Ovary (tissue), 3 donors: ENCODE measurements around the gene SPATA13.

Source experiments
- EP300 ChIP-seq: sonication (generic); formaldehyde crosslinking; IDR thresholded peaks from one replicate; pipeline ENCODE4 v1.6.1; 2017; ENCODE audit warnings: antibody characterized with exemption
- POLR2A ChIP-seq: fragments of 450-650 bp; IDR thresholded peaks from one replicate; pipeline ENCODE4 v1.6.1; 2017; ENCODE audit warnings: antibody characterized with exemption, mild to moderate bottlenecking, moderate library complexity
- TF ChIP-seq, protein P1 (sequence below), 3 donors: fragments of 450-650 bp in 2 of 3; fragments of 200-600 bp in 1 of 3; IDR thresholded peaks; one replicate each; pipeline versions ENCODE4 v1.5.1 to v1.8.0; 2016 to 2022; ENCODE audit warnings: antibody characterized with exemption in 3 of 3, mild to moderate bottlenecking in 1 of 3
- donor health status: DM: no; HTN: no; CAD: no.

- TF ChIP-seq, protein P1, sequence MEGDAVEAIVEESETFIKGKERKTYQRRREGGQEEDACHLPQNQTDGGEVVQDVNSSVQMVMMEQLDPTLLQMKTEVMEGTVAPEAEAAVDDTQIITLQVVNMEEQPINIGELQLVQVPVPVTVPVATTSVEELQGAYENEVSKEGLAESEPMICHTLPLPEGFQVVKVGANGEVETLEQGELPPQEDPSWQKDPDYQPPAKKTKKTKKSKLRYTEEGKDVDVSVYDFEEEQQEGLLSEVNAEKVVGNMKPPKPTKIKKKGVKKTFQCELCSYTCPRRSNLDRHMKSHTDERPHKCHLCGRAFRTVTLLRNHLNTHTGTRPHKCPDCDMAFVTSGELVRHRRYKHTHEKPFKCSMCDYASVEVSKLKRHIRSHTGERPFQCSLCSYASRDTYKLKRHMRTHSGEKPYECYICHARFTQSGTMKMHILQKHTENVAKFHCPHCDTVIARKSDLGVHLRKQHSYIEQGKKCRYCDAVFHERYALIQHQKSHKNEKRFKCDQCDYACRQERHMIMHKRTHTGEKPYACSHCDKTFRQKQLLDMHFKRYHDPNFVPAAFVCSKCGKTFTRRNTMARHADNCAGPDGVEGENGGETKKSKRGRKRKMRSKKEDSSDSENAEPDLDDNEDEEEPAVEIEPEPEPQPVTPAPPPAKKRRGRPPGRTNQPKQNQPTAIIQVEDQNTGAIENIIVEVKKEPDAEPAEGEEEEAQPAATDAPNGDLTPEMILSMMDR (IDR thresholded peaks at IDR 0.05) = no peak
- TF ChIP-seq POLR2A (no peak), EP300 (no peak)
Observed at GRCh38 chr13:24172071-24172470, 11.6 kb downstream of the SPATA13 start.
